SK-N-SH (cell line): ENCODE measurements around the gene PYDC1. TPM values are rescaled to one million over a fixed set of nuclear protein-coding genes. Genes with fewer than 3 reads are reported as not detected.
A peak's percentile ranks its signal among the peaks of the same experiment; 100 is the strongest.
"Not testable (repeated sequence)": the region's sequence is repeated elsewhere in the genome, so short reads cannot be mapped to it uniquely, and the experiment has no call there.

ENCODE experiments used
- CTCF ChIA-PET: fragments of 300-600, 350-600 bp; formaldehyde crosslinking; extraction: SDS; loops from one replicate; lab custom pipeline; 2021; lab: Yijun Ruan, JAX
- POLR2A ChIA-PET: fragments of 350-600 bp; sonication (Branson Sonifier 250); formaldehyde crosslinking; extraction: SDS; loops from one replicate; lab custom pipeline; 2020; ENCODE audit warnings: antibody characterized with exemption, inconsistent platforms; lab: Yijun Ruan, JAX
- DNase-seq: peaks from one replicate; pipeline ENCODE4 v3.0.0; 2012
- H2AFZ ChIP-seq: fragments of 200-600 bp; sonication (generic); 2 replicates; pipeline ENCODE4 v1.8.1; 2016; ENCODE audit warnings: antibody characterized with exemption, mild to moderate bottlenecking, low read depth
- H3F3A ChIP-seq: fragments of 200-600 bp; sonication (generic); replicated peaks from 2 replicates; pipeline ENCODE3; 2016; ENCODE audit warnings: antibody characterized with exemption, mild to moderate bottlenecking; ENCODE audit not compliant: insufficient read depth
- H3K27ac ChIP-seq, 2 experiments: fragments of 200-500 bp in 1 of 2; fragments of 200-600 bp in 1 of 2; sonication (Bioruptor generic) in 1 of 2; sonication (generic), shearing (Covaris generic) in 1 of 2; 2 replicates each; pipeline versions ENCODE4 v1.5.1 to v1.6.1; 2014 to 2016; ENCODE audit warnings: low read depth in 2 of 2, inconsistent platforms in 1 of 2, low read length in 1 of 2, mild to moderate bottlenecking in 1 of 2, mixed read lengths in 1 of 2
- H3K27me3 ChIP-seq: fragments of 200-600 bp; sonication (generic), shearing (Covaris generic); 2 replicates; pipeline ENCODE4 v1.6.1; 2016; ENCODE audit warnings: mixed run types; ENCODE audit not compliant: insufficient read depth
- H3K36me3 ChIP-seq, 2 experiments: fragments of 200-500 bp in 1 of 2; fragments of 200-600 bp in 1 of 2; sonication (Bioruptor generic) in 1 of 2; sonication (generic) in 1 of 2; replicated peaks in 1 of 2; 2 replicates each; pipeline versions ENCODE3 to v1.5.1; 2014 to 2016; ENCODE audit warnings: low read length in 1 of 2, mild to moderate bottlenecking in 1 of 2; ENCODE audit not compliant: insufficient read depth in 2 of 2, control insufficient read depth in 1 of 2
- H3K4me1 ChIP-seq, 2 experiments: fragments of 200-500 bp in 1 of 2; fragments of 200-600 bp in 1 of 2; sonication (Bioruptor generic) in 1 of 2; sonication (generic), shearing (Covaris generic) in 1 of 2; 2 replicates each; pipeline versions ENCODE4 v1.5.1 to v1.6.1; 2014 to 2016; ENCODE audit warnings: low read depth in 1 of 2, low read length in 1 of 2, mixed run types in 1 of 2; ENCODE audit not compliant: insufficient read depth in 2 of 2, control insufficient read depth in 1 of 2
- H3K4me2 ChIP-seq: fragments of 200-600 bp; sonication (generic), shearing (Covaris generic); 2 replicates; pipeline ENCODE4 v1.6.1; 2017; ENCODE audit warnings: mixed run types
- H3K4me3 ChIP-seq, 2 experiments: fragments of 200-500 bp in 1 of 2; fragments of 200-600 bp in 1 of 2; sonication (Bioruptor generic) in 1 of 2; sonication (generic), shearing (Covaris generic) in 1 of 2; 2 replicates each; pipeline versions ENCODE4 v1.5.1 to v1.8.1; 2014 to 2016; ENCODE audit warnings: low read depth in 2 of 2, inconsistent platforms in 1 of 2, low read length in 1 of 2, mild to moderate bottlenecking in 1 of 2, mixed read lengths in 1 of 2, moderate library complexity in 1 of 2
- H3K79me2 ChIP-seq: fragments of 200-600 bp; sonication (generic); 2 replicates; pipeline ENCODE4 v1.8.1; 2017; ENCODE audit warnings: mild to moderate bottlenecking; ENCODE audit not compliant: insufficient read depth
- H3K9ac ChIP-seq: fragments of 200-600 bp; sonication (generic); 2 replicates; pipeline ENCODE4 v1.6.1; 2017; ENCODE audit warnings: mixed run types
- H3K9me2 ChIP-seq: fragments of 200-600 bp; sonication (generic); 2 replicates; pipeline ENCODE4 v1.6.1; 2017; ENCODE audit warnings: mixed run types
- H3K9me3 ChIP-seq: fragments of 200-600 bp; sonication (generic); 2 replicates; pipeline ENCODE4 v1.6.1; 2017; ENCODE audit warnings: mixed run types, mild to moderate bottlenecking, moderate library complexity
- H4K20me1 ChIP-seq: fragments of 200-600 bp; sonication (generic); 2 replicates; pipeline ENCODE4 v1.6.1; 2017; ENCODE audit warnings: mild to moderate bottlenecking, mixed run types; ENCODE audit not compliant: insufficient read depth
- GABPA ChIP-seq: IDR thresholded peaks from 2 replicates; pipeline ENCODE4 v1.4.0; 2012; ENCODE audit warnings: low read depth, mild to moderate bottlenecking
- GATA2 ChIP-seq: sonication (generic); formaldehyde crosslinking; IDR thresholded peaks from 2 replicates; pipeline ENCODE4 v1.5.0; 2020; ENCODE audit warnings: mild to moderate bottlenecking, missing genetic modification reagents
- WGBS: methylation state at CpG from one replicate; pipeline ENCODE4 v1.1.6; 2017; ENCODE audit warnings: low lambda C conversion rate; 5-methylcytosine and 5-hydroxymethylcytosine counted together
- polyA plus RNA-seq, 3 experiments: library from polyadenylated mRNA; depleted of rRNA; stranded (reverse); fragments of >200 nt; gene quantifications; 2 replicates each; pipeline ENCODE4 v1.2.3, GENCODE V29; 2012
- TF ChIP-seq, protein P1 (sequence below): fragments of 200-600 bp; sonication (generic); IDR thresholded peaks from 2 replicates; pipeline ENCODE4 v1.6.1; 2017; ENCODE audit warnings: antibody characterized with exemption, mild to moderate bottlenecking, moderate library complexity
- TF ChIP-seq, protein P2 (sequence below): IDR thresholded peaks from 2 replicates; pipeline ENCODE4; 2012

The PYDC1 gene
- polyA plus RNA-seq, 1 of the 3 experiments (the other 2 are of a cell fraction), result not detected

DNA sequence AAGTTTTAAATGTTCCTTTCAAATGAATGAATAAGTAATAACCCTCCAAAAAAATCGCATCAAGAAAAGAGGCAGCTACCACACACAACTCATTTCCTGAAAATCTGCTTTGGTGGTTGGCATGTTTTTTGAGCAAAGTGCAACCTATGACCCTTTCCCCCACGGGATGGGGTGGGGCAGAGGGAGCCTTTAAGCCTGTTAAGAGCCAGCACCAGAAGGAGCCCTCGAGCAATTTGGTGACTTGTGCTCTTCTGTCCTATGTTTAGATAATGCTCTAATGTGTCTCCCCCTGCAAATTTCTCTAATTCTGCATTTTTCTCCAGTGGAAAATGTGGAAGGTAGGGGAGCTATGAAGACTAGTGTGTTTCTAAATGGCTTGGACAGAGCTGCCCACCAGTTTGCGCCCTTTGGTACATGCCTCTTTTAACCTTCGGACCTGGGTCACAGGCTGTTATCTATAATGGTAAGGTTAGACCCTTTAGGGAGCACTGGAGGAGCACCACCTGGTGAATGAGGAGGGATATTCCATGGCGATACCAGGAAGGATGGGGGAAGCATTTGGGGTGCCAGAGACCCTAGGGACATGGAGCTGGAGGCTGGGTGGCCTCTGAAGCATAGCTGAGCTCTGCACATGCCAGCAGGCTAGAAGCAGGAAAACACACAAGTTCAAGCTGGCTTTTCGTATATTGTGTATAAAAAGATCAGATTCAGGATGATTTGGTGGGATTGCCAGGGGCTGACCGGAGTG lies 15.9 kb downstream of the PYDC1 start:
- CTCF ChIA-PET, result interaction anchor here (0.5 to 2.8 kb wide), 4 partner anchors 13 to 181 kb away, joined by 3 to 8 read pairs (median 4); partner anchors contain the start of gene TRIM72

DNA sequence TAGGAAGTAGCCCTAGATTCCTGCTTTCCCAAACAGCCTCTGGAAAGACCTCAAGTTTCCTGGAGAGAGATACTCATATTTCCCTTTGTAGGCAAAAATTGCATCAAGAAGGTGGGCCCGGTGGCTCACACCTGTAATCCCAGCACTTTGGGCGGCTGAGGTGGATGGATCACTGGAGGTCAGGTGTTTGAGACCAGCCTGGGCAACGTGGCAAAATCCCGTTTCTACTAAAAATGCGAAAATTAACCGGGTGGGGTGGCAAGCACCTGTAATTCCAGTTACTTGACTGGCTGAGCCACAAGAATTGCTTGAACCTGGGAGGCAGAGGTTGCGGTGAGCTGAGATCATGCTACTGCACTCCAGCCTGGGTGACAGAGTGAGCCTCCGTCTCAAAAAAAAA lies 16.8 kb downstream of the PYDC1 start:
- not testable (repeated sequence) for DNase-seq

More for the DNA sequence above, 15.9 kb downstream of the PYDC1 start:
- no peaks in the 10 kb centered on the region for H3K4me1 ChIP-seq
- H3K4me2 ChIP-seq, result no peak overlapping the region
- H4K20me1 ChIP-seq, result peaks cover 45% of the 10 kb centered on the region
- peaks cover 3% of the 10 kb centered on the region; the same call in 1 of the 2 replicates for H3K79me2 ChIP-seq
- no peak overlapping the region for H2AFZ ChIP-seq
- H3K9ac ChIP-seq, result no peak overlapping the region
- no peaks in the 10 kb centered on the region for H3K9me3 ChIP-seq
- H3K27me3 ChIP-seq, result no peaks in the 10 kb centered on the region; the same call in 1 of the 2 replicates
- H3K4me3 ChIP-seq, result no peak overlapping the region
- peaks cover 45% of the 10 kb centered on the region for H3F3A ChIP-seq
- POLR2A ChIA-PET, result interaction anchor here (0.9 to 1.7 kb wide), 3 partner anchors 8 to 18 kb away, joined by 3 to 5 read pairs (median 4); no protein-coding TSS in a partner anchor
- H3K36me3 ChIP-seq, result peaks cover 6% of the 10 kb centered on the region in 2 experiments
- 58% methylated on average over 7 of the region's 8 CpGs for WGBS
- no peaks in the 10 kb centered on the region for H3K9me2 ChIP-seq
- no peak for DNase-seq
- TF ChIP-seq, protein P1, sequence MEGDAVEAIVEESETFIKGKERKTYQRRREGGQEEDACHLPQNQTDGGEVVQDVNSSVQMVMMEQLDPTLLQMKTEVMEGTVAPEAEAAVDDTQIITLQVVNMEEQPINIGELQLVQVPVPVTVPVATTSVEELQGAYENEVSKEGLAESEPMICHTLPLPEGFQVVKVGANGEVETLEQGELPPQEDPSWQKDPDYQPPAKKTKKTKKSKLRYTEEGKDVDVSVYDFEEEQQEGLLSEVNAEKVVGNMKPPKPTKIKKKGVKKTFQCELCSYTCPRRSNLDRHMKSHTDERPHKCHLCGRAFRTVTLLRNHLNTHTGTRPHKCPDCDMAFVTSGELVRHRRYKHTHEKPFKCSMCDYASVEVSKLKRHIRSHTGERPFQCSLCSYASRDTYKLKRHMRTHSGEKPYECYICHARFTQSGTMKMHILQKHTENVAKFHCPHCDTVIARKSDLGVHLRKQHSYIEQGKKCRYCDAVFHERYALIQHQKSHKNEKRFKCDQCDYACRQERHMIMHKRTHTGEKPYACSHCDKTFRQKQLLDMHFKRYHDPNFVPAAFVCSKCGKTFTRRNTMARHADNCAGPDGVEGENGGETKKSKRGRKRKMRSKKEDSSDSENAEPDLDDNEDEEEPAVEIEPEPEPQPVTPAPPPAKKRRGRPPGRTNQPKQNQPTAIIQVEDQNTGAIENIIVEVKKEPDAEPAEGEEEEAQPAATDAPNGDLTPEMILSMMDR, result peak; percentile 21; the same call in 1 of the 2 replicates
- TF ChIP-seq, protein P2, sequence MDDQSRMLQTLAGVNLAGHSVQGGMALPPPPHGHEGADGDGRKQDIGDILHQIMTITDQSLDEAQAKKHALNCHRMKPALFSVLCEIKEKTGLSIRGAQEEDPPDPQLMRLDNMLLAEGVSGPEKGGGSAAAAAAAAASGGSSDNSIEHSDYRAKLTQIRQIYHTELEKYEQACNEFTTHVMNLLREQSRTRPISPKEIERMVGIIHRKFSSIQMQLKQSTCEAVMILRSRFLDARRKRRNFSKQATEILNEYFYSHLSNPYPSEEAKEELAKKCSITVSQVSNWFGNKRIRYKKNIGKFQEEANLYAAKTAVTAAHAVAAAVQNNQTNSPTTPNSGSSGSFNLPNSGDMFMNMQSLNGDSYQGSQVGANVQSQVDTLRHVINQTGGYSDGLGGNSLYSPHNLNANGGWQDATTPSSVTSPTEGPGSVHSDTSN, result no peak
- TF ChIP-seq GABPA, result no peak
- no peak overlapping the region for H3K27ac ChIP-seq

DNA sequence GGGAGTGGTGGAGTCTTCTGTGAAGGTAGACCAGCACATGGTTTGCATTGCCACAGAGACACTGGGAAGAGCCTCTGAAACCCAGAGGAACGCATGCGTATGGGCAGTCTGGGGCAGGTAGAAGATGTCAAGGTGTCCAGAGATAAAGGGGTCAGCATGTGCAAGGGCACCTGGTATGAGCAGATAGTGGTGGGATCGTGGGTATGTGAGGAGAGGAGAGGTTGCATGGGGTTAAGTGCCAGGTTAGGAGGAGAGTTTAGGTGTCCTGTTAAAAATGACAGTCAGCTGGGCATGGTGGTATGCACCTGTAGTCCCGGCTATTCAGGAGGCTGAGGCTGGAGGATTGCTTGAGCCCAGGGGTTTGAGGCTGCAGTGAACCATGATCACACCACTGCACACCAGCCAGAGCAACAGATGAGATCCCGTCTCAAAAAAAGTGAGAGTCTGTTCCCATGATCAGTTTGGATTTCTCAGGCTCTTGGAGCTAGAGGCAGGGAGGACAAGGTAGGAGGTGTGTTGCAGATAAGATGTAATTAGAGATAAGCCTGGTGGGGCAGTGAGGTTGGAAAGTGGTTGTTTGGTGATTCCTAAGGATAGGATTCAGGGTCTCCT lies 17.4 kb downstream of the PYDC1 start:
- Histone ChIP-seq H3K4me1 (no peaks in the 10 kb centered on the region), H3K79me2 (peaks cover 8% of the 10 kb centered on the region; the same call in 1 of the 2 replicates), H3K9me2 (no peaks in the 10 kb centered on the region), H3K36me3 (peaks cover 19 to 20% of the 10 kb centered on the region in 2 experiments), H3K4me2 (no peak overlapping the region), H3K27me3 (no peaks in the 10 kb centered on the region), H3K9ac (no peak overlapping the region), H3K9me3 (no peaks in the 10 kb centered on the region), H3K4me3 (no peak overlapping the region), H3F3A (peaks cover 56% of the 10 kb centered on the region), H3K27ac (no peak overlapping the region), H2AFZ (no peak overlapping the region), H4K20me1 (peaks cover 60% of the 10 kb centered on the region)
- no peak for DNase-seq
- ChIA-PET POLR2A (interaction anchor here (1.3 to 2.1 kb wide), 3 partner anchors 16 to 19 kb away, joined by 4 to 9 read pairs (median 5); partner anchors contain the start of gene FUS), CTCF (no interaction called here)
- TF ChIP-seq GATA2 (CRISPR knock-in tag), result no peak
- WGBS, result 99% methylated on average over 5 of the region's 5 CpGs

More for the DNA sequence above, 16.8 kb downstream of the PYDC1 start:
- CTCF ChIA-PET, H3K9ac ChIP-seq, H3K4me1 ChIP-seq, H3K4me2 ChIP-seq, H3K4me3 ChIP-seq, H3K79me2 ChIP-seq, H3K27ac ChIP-seq, H3K27me3 ChIP-seq, H2AFZ ChIP-seq, H3K9me3 ChIP-seq, H3K9me2 ChIP-seq: not testable (repeated sequence)
- peaks cover 54% of the 10 kb centered on the region for H4K20me1 ChIP-seq
- H3K36me3 ChIP-seq, result peaks cover 14 to 15% of the 10 kb centered on the region in 2 experiments
- WGBS, result 96% methylated on average over 8 of the region's 8 CpGs
- peaks cover 54% of the 10 kb centered on the region for H3F3A ChIP-seq
- POLR2A ChIA-PET, result interaction anchor here (1.5 to 1.7 kb wide), 2 partner anchors 11 to 17 kb away, joined by 4 to 5 read pairs; no protein-coding TSS in a partner anchor
